Fibroblast of lung (primary cell): ENCODE measurements around the gene KIF1B.

Experiments used
- CTCF ChIP-seq, 2 donors: IDR thresholded peaks in 1 of 2; conservative IDR thresholded peaks in 1 of 2; 1 replicate in 1 of 2; 2 replicates in 1 of 2; pipeline ENCODE4 v1.5.1; 2011 to 2012; ENCODE audit warnings: low read length in 2 of 2, control low read depth in 1 of 2, inconsistent platforms in 1 of 2, low read depth in 1 of 2, mild to moderate bottlenecking in 1 of 2
- EZH2 ChIP-seq: IDR thresholded peaks from 2 replicates; pipeline ENCODE4 v1.5.1; 2012; ENCODE audit warnings: low read length, control low read depth, mild to moderate bottlenecking; ENCODE audit errors: missing control alignments

DNA sequence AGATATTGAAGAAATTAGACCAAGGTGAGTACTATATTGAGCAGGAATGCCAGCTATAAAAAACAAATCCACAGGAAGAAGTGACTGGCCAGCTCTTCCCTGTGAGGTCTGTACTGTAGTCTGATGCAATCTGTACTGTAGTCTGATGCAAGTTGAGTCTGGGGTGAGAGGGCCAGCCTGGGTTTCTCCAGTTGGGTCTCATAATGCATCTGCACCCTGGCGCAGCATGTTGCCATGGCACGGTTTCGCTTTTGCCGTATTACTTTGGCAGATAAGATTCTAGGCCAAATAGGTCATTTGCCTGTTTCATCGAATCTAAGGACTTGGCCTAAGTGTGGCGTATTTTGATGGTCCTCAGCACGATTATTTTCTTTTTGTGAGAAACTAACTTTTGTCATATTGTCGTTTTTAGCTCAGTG is 164.1 kb downstream of the KIF1B start:
- TF ChIP-seq EZH2 (no peak), CTCF (conservative IDR thresholded peaks at IDR 0.05 in 1 of 2, IDR thresholded peaks at IDR 0.05 in 1 of 2; ENCODE audit: low read depth in 1 of 2, low read length in 2 of 2) (no peak)
